Lower leg skin (tissue), 3 donors: ENCODE measurements around the gene CHMP4A.

Experiments used
- CTCF ChIP-seq, 3 donors: fragments of 450-650 bp; IDR thresholded peaks; one replicate each; pipeline ENCODE4 v1.5.1; 2016; ENCODE audit warnings: antibody characterized with exemption in 3 of 3, mild to moderate bottlenecking in 3 of 3, moderate library complexity in 2 of 3
- POLR2A ChIP-seq, 2 donors: fragments of 450-650 bp; IDR thresholded peaks; one replicate each; pipeline ENCODE4 v1.6.1; 2016 to 2017; ENCODE audit warnings: antibody characterized with exemption in 2 of 2, mild to moderate bottlenecking in 1 of 2, moderate library complexity in 1 of 2

GRCh38 chr14:24256960-24257359 is 43.7 kb upstream of the CHMP4A start:
- TF ChIP-seq CTCF (IDR thresholded peaks at IDR 0.05) (no peak), POLR2A (IDR thresholded peaks at IDR 0.05) (no peak)
